ENCODE measurements around the gene MED10. TPM values are rescaled to one million over a fixed set of nuclear protein-coding genes. Genes with fewer than 3 reads are reported as not detected.

The MED10 gene
- total RNA-seq, 1 donor from 2014 or later: 6.3 TPM

GRCh38 chr5:6411141-6411540 is 32.8 kb upstream of the MED10 start:
- Histone ChIP-seq H3K27me3 (ENCODE audit: control insufficient read depth in 3 of 3, insufficient read depth in 3 of 3, low read length in 3 of 3) (peaks cover 0 to 3% (median 3%) of the 10 kb centered on the region in 3 donors), H3K4me3 (ENCODE audit: low read length in 3 of 3) (no peak overlapping the region), H3K9me3 (ENCODE audit: control insufficient read depth in 3 of 3, low read length in 3 of 3) (no peaks in the 10 kb centered on the region)

GRCh38 chr5:6410421-6410820 is 32.1 kb upstream of the MED10 start:
- Histone ChIP-seq H3K27me3 (ENCODE audit: control insufficient read depth in 3 of 3, insufficient read depth in 3 of 3, low read length in 3 of 3) (peaks cover 0 to 3% (median 3%) of the 10 kb centered on the region in 3 donors), H3K27ac (ENCODE audit: low read depth, low read length) (no peak overlapping the region), H3K4me3 (ENCODE audit: low read length in 3 of 3) (no peak overlapping the region), H3K36me3 (ENCODE audit: control insufficient read depth in 3 of 3, insufficient read depth in 3 of 3, low read length in 3 of 3) (no peaks in the 10 kb centered on the region), H3K9ac (ENCODE audit: low read depth in 1 of 3, low read length in 3 of 3) (no peak overlapping the region), H3K9me3 (ENCODE audit: control insufficient read depth in 3 of 3, low read length in 3 of 3) (no peaks in the 10 kb centered on the region), H3K4me1 (ENCODE audit: control insufficient read depth in 3 of 3, insufficient read depth in 3 of 3, low read length in 3 of 3) (peaks cover 0 to 6% (median 0%) of the 10 kb centered on the region in 3 donors)

More at GRCh38 chr5:6411141-6411540, 32.8 kb upstream of the MED10 start:
- Histone ChIP-seq H3K27ac (ENCODE audit: low read depth, low read length) (no peak overlapping the region), H3K36me3 (ENCODE audit: control insufficient read depth in 3 of 3, insufficient read depth in 3 of 3, low read length in 3 of 3) (no peaks in the 10 kb centered on the region), H3K4me1 (ENCODE audit: control insufficient read depth in 3 of 3, insufficient read depth in 3 of 3, low read length in 3 of 3) (peaks cover 0 to 5% (median 0%) of the 10 kb centered on the region in 3 donors), H3K9ac (ENCODE audit: low read depth in 1 of 3, low read length in 3 of 3) (no peak overlapping the region)

- Histone ChIP-seq H3K27ac (ENCODE audit: low read depth, low read length) (no peak overlapping the region), H3K27me3 (ENCODE audit: control insufficient read depth in 3 of 3, insufficient read depth in 3 of 3, low read length in 3 of 3) (peaks cover 0 to 3% (median 3%) of the 10 kb centered on the region in 3 donors), H3K36me3 (ENCODE audit: control insufficient read depth in 3 of 3, insufficient read depth in 3 of 3, low read length in 3 of 3) (no peaks in the 10 kb centered on the region), H3K4me1 (ENCODE audit: control insufficient read depth in 3 of 3, insufficient read depth in 3 of 3, low read length in 3 of 3) (peaks cover 0 to 6% (median 0%) of the 10 kb centered on the region in 3 donors), H3K9ac (ENCODE audit: low read depth in 1 of 3, low read length in 3 of 3) (no peak overlapping the region), H3K9me3 (ENCODE audit: control insufficient read depth in 3 of 3, low read length in 3 of 3) (no peaks in the 10 kb centered on the region), H3K4me3 (ENCODE audit: low read length in 3 of 3) (no peak overlapping the region)
Observed at GRCh38 chr5:6408627-6409446, 30.5 kb upstream of the MED10 start.

- H3K27me3 ChIP-seq (ENCODE audit: control insufficient read depth in 3 of 3, insufficient read depth in 3 of 3, low read length in 3 of 3): peaks cover 0 to 3% (median 3%) of the 10 kb centered on the region in 3 donors
- peaks cover 0 to 6% (median 3%) of the 10 kb centered on the region in 3 donors for H3K4me1 ChIP-seq (ENCODE audit: control insufficient read depth in 3 of 3, insufficient read depth in 3 of 3, low read length in 3 of 3)
Observed at GRCh38 chr5:6408260-6408596, 29.9 kb upstream of the MED10 start.

GRCh38 chr5:6407558-6408259 is 29.4 kb upstream of the MED10 start:
- H3K9ac ChIP-seq (ENCODE audit: low read depth in 1 of 3, low read length in 3 of 3): no peak overlapping the region
- no peaks in the 10 kb centered on the region for H3K9me3 ChIP-seq (ENCODE audit: control insufficient read depth in 3 of 3, low read length in 3 of 3)
- peaks cover 0 to 3% (median under 1%) of the 10 kb centered on the region in 3 donors for H3K27me3 ChIP-seq (ENCODE audit: control insufficient read depth in 3 of 3, insufficient read depth in 3 of 3, low read length in 3 of 3)
- no peak overlapping the region for H3K4me3 ChIP-seq (ENCODE audit: low read length in 3 of 3)
- no peak overlapping the region for H3K27ac ChIP-seq (ENCODE audit: low read depth, low read length)
- peaks cover 0 to 6% (median 5%) of the 10 kb centered on the region in 3 donors for H3K4me1 ChIP-seq (ENCODE audit: control insufficient read depth in 3 of 3, insufficient read depth in 3 of 3, low read length in 3 of 3)
- H3K36me3 ChIP-seq (ENCODE audit: control insufficient read depth in 3 of 3, insufficient read depth in 3 of 3, low read length in 3 of 3): no peaks in the 10 kb centered on the region

More at GRCh38 chr5:6408260-6408596, 29.9 kb upstream of the MED10 start:
- no peak overlapping the region for H3K4me3 ChIP-seq (ENCODE audit: low read length in 3 of 3)
- H3K27ac ChIP-seq (ENCODE audit: low read depth, low read length): no peak overlapping the region
- no peaks in the 10 kb centered on the region for H3K36me3 ChIP-seq (ENCODE audit: control insufficient read depth in 3 of 3, insufficient read depth in 3 of 3, low read length in 3 of 3)
- no peaks in the 10 kb centered on the region for H3K9me3 ChIP-seq (ENCODE audit: control insufficient read depth in 3 of 3, low read length in 3 of 3)
- no peak overlapping the region for H3K9ac ChIP-seq (ENCODE audit: low read depth in 1 of 3, low read length in 3 of 3)

GRCh38 chr5:6405591-6405990 is 27.2 kb upstream of the MED10 start:
- Histone ChIP-seq H3K9me3 (ENCODE audit: control insufficient read depth in 3 of 3, low read length in 3 of 3) (no peaks in the 10 kb centered on the region), H3K36me3 (ENCODE audit: control insufficient read depth in 3 of 3, insufficient read depth in 3 of 3, low read length in 3 of 3) (no peaks in the 10 kb centered on the region), H3K27ac (ENCODE audit: low read depth, low read length) (no peak overlapping the region), H3K4me1 (ENCODE audit: control insufficient read depth in 3 of 3, insufficient read depth in 3 of 3, low read length in 3 of 3) (peaks cover 0 to 10% (median 5%) of the 10 kb centered on the region in 3 donors), H3K9ac (ENCODE audit: low read depth in 1 of 3, low read length in 3 of 3) (no peak overlapping the region), H3K4me3 (ENCODE audit: low read length in 3 of 3) (no peak overlapping the region), H3K27me3 (ENCODE audit: control insufficient read depth in 3 of 3, insufficient read depth in 3 of 3, low read length in 3 of 3) (peaks cover 0 to 3% (median 0%) of the 10 kb centered on the region in 3 donors)

GRCh38 chr5:6404129-6404528 is 25.8 kb upstream of the MED10 start:
- no peak overlapping the region for H3K4me3 ChIP-seq (ENCODE audit: low read length in 3 of 3)
- H3K36me3 ChIP-seq (ENCODE audit: control insufficient read depth in 3 of 3, insufficient read depth in 3 of 3, low read length in 3 of 3): no peaks in the 10 kb centered on the region
- H3K9me3 ChIP-seq (ENCODE audit: control insufficient read depth in 3 of 3, low read length in 3 of 3): no peaks in the 10 kb centered on the region
- H3K27me3 ChIP-seq (ENCODE audit: control insufficient read depth in 3 of 3, insufficient read depth in 3 of 3, low read length in 3 of 3): peaks cover 0 to 3% (median 0%) of the 10 kb centered on the region in 3 donors
- H3K9ac ChIP-seq (ENCODE audit: low read depth in 1 of 3, low read length in 3 of 3): no peak overlapping the region
- H3K4me1 ChIP-seq (ENCODE audit: control insufficient read depth in 3 of 3, insufficient read depth in 3 of 3, low read length in 3 of 3): peaks cover 0 to 10% (median 5%) of the 10 kb centered on the region in 3 donors
- no peak overlapping the region for H3K27ac ChIP-seq (ENCODE audit: low read depth, low read length)

- peaks cover 0 to 3% (median 0%) of the 10 kb centered on the region in 3 donors for H3K27me3 ChIP-seq (ENCODE audit: control insufficient read depth in 3 of 3, insufficient read depth in 3 of 3, low read length in 3 of 3)
- H3K4me1 ChIP-seq (ENCODE audit: control insufficient read depth in 3 of 3, insufficient read depth in 3 of 3, low read length in 3 of 3): peaks cover 0 to 10% (median 5%) of the 10 kb centered on the region in 3 donors
- H3K27ac ChIP-seq (ENCODE audit: low read depth, low read length): no peak overlapping the region
- no peaks in the 10 kb centered on the region for H3K36me3 ChIP-seq (ENCODE audit: control insufficient read depth in 3 of 3, insufficient read depth in 3 of 3, low read length in 3 of 3)
- H3K4me3 ChIP-seq (ENCODE audit: low read length in 3 of 3): no peak overlapping the region
- no peak overlapping the region for H3K9ac ChIP-seq (ENCODE audit: low read depth in 1 of 3, low read length in 3 of 3)
- H3K9me3 ChIP-seq (ENCODE audit: control insufficient read depth in 3 of 3, low read length in 3 of 3): no peaks in the 10 kb centered on the region
Observed at GRCh38 chr5:6403416-6403815, 25.1 kb upstream of the MED10 start.

GRCh38 chr5:6402939-6403338 is 24.6 kb upstream of the MED10 start:
- Histone ChIP-seq H3K4me1 (ENCODE audit: control insufficient read depth in 3 of 3, insufficient read depth in 3 of 3, low read length in 3 of 3) (peaks cover 0 to 10% (median 5%) of the 10 kb centered on the region in 3 donors), H3K27me3 (ENCODE audit: control insufficient read depth in 3 of 3, insufficient read depth in 3 of 3, low read length in 3 of 3) (peaks cover 0 to under 1% (median 0%) of the 10 kb centered on the region in 3 donors), H3K9ac (ENCODE audit: low read depth in 1 of 3, low read length in 3 of 3) (no peak overlapping the region), H3K36me3 (ENCODE audit: control insufficient read depth in 3 of 3, insufficient read depth in 3 of 3, low read length in 3 of 3) (no peaks in the 10 kb centered on the region), H3K9me3 (ENCODE audit: control insufficient read depth in 3 of 3, low read length in 3 of 3) (no peaks in the 10 kb centered on the region), H3K27ac (ENCODE audit: low read depth, low read length) (no peak overlapping the region), H3K4me3 (ENCODE audit: low read length in 3 of 3) (no peak overlapping the region)

- Histone ChIP-seq H3K9me3 (ENCODE audit: control insufficient read depth in 3 of 3, low read length in 3 of 3) (peaks cover 0 to 3% (median 0%) of the 10 kb centered on the region in 3 donors), H3K27ac (ENCODE audit: low read depth, low read length) (no peak overlapping the region), H3K27me3 (ENCODE audit: control insufficient read depth in 3 of 3, insufficient read depth in 3 of 3, low read length in 3 of 3) (no peaks in the 10 kb centered on the region), H3K4me3 (ENCODE audit: low read length in 3 of 3) (no peak overlapping the region), H3K36me3 (ENCODE audit: control insufficient read depth in 3 of 3, insufficient read depth in 3 of 3, low read length in 3 of 3) (no peaks in the 10 kb centered on the region), H3K9ac (ENCODE audit: low read depth in 1 of 3, low read length in 3 of 3) (no peak overlapping the region), H3K4me1 (ENCODE audit: control insufficient read depth in 3 of 3, insufficient read depth in 3 of 3, low read length in 3 of 3) (peaks cover 0 to 7% (median 5%) of the 10 kb centered on the region in 3 donors)
Observed at GRCh38 chr5:6401410-6401809, 23.1 kb upstream of the MED10 start.

Measured in skeletal muscle tissue (tissue), 4 donors.